Skin of body (tissue), 2 donors: ENCODE data around the gene MMAB. TPM values are rescaled to one million over a fixed set of nuclear protein-coding genes. Genes with fewer than 3 reads are reported as not detected.
"Not testable (repeated sequence)": the region's sequence is repeated elsewhere in the genome, so short reads cannot be mapped to it uniquely, and the experiment has no call there.

Experiments used
- DNase-seq: peaks from one replicate; lab custom pipeline; 2025; lab: John Stamatoyannopoulos, UW
- total RNA-seq: library from RNA; depleted of rRNA; stranded (reverse); fragments of >200 nt; gene quantifications from one replicate; pipeline ENCODE4 v1.2.3, GENCODE V29; 2014

Gene MMAB
- total RNA-seq, 1 donor from 2014 or later: 17.9 TPM

DNA sequence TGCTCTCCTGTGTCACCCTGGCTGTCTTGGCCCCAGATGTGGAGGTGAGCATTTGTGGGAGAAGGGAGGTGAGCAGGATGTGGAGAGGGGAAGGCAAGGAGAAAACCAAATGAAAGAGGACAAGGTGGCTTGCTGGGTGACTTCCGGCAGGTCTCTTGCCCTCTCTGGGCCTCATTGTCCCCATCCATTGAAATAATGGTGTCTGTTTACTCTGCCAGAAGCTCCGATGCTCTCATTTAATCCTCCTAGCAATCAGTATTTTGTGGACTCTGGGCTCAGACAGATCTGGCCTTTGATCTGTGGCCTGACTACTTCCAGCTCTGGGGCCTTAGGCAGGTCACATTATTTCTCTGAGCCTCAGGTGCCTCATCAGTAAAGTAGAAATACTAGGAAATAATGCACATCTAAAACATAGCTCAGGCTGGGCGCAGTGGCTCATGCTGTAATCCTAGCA, 30.9 kb upstream of the MMAB start:
- no peak for DNase-seq

DNA sequence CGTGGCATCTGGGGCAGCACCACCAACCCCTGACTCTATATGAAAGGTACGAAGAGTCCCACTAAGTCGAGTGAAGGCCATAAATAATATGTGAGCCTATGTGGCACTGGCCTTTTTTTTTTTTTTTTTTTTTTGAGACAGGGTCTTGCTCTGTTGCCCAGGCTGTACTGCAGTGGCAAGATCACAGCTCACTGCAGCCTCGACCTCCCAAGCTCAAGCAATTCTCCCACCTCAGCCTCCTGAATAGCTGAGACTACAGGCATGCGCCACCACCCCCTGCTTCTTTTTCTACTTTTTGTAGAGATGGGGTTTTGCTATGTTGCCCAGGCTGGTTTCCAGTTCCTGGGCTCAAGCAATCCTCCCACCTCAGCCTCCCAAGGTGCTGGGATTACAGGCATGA, 28.8 kb upstream of the MMAB start:
- not testable (repeated sequence) for DNase-seq

DNA sequence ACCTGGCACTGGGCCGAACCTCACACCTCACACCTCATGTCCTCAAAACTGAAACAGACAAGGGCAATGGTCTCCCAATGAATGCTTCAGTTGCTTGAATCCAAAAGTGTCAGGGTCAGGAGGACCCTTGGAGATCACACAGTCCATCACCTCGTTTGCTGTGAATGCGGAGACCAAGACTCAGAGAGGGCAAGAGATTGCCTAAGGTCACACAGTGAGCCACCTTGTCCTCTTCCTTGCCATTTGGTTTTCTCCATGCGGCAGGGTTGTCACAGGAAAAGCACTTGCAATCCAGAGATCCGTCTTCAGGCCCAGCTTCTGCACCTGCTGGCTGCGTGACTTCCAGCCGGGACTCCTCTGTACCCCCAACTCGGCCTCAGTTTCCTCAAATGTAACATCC, 28.3 kb upstream of the MMAB start:
- no peak for DNase-seq

DNA sequence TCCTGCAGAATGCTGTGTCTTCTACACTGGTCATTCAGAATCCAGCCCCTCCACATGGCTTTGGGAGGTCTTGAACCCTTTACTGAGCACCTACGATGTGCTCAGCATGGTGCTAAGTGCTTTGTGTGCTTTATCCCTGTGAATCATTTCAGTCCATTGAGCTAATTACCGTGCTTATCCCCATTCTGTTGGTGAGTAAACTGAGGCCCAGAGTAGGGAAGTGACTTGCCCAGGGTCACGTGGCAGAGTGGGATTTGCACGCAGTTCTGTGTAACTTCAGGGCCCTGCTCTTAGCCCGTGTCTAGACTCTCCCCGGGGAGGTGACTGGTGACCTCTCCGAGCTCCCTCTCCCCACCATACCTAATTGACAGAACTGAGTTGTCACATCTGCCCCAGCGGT, 27.7 kb upstream of the MMAB start:
- DNase-seq: no peak

DNA sequence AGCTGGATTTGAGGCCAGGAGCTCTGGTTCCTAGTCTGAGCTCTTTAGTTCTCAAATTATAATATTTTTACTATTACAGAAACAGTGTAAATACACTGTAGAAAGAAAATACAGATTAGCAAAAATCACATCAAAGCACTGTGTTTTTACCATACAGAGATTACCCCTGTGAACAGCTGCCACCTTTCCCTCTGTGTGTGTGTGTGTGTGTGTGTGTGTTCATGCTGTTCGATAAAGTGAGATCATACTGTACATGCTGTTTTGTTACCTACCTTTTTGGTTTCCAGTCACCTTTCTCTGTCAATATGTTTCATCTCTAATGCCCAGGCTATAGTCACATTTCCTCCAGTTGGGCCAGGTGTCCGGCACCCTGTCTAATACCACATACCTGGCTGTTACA, 27.2 kb upstream of the MMAB start:
- DNase-seq: no peak

DNA sequence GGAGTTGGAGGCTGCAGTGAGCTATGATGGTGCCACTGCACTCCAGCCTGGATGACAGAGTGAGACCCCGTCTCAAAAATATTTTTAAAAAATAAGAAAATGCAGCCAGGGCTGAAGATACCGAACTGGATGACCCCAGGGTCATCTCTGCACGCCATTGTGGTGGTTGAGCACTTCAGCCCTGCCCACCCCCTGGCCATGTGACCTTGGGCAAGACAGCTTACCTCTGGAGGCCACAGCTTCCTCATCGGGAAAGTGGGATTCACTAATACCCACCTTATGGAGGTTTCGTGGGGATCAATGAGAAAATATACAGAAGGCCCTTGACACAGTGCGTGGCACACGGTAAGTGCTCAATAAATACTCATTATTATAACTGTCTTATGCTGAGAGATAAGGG, 25.8 kb upstream of the MMAB start:
- DNase-seq: no peak

DNA sequence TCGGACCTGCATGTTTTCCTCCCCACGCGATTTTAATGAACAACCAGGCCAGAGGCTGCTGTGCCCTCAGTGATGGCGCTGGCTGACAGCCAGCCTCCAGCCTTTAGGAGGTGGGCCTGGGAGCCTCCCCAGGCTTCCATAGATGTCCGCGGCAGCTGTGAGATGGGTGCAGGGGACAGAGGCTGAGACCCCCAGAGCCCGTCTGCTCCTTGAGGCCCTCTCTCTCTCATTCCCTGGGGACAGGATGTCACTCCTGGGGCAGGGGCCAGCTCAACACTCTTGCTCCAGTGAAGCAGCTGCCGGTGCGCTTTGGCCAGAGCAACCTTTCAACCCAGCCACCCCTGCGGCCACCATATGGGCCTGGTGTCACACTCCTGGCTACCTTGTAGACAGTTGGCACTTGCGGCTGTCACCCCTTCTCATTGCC, 25.1 kb upstream of the MMAB start:
- DNase-seq: no peak

DNA sequence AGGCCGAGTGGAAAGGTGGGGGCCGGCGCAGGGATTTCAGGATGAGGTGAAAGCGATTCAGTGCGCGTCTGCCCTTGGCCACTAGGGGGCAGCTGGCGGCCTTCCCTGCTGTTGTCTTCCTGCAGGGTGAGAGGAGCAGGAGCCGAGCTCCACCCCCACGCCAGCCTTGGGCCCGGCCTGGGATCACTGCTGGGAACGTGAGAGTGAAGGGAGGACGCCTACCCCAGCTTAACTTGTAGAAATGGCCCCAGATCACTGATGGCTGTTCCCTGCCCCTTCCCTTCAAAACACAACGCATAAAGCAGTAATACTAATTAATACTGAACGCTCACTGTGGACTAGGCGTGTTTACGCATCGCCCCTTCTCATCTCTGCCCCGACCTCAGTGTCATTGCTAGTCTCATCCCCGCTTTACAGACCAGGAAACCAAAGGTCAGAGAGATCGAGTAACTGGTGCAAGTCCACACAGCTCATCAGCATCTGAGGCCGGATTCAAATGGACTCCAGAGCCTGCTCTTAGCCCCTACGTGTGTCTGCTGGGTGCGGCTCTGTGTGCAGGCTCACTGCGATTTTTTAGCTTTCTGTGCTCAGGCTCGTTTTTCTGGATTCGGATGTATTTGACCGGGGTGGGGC, 24.6 kb upstream of the MMAB start:
- peak; percentile 75 for DNase-seq

DNA sequence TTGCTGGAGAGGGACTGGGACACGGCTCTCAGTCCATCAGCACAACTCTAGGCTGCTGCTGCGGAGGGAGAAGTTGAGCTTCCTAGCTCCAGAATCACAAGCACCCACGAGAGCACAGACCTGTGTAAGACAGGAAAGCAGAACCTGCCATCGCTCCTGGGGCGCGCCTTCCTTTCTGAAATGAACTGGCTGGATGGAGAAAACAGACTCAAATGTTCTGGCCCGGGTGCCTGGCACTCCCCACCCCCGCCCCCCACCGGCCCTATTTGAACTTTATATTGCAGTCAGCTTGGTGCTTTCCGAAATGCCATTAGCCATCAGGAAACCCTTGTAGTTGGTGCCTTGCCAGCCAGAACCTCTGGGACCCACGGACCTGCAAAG, 24.1 kb upstream of the MMAB start:
- no peak for DNase-seq

DNA sequence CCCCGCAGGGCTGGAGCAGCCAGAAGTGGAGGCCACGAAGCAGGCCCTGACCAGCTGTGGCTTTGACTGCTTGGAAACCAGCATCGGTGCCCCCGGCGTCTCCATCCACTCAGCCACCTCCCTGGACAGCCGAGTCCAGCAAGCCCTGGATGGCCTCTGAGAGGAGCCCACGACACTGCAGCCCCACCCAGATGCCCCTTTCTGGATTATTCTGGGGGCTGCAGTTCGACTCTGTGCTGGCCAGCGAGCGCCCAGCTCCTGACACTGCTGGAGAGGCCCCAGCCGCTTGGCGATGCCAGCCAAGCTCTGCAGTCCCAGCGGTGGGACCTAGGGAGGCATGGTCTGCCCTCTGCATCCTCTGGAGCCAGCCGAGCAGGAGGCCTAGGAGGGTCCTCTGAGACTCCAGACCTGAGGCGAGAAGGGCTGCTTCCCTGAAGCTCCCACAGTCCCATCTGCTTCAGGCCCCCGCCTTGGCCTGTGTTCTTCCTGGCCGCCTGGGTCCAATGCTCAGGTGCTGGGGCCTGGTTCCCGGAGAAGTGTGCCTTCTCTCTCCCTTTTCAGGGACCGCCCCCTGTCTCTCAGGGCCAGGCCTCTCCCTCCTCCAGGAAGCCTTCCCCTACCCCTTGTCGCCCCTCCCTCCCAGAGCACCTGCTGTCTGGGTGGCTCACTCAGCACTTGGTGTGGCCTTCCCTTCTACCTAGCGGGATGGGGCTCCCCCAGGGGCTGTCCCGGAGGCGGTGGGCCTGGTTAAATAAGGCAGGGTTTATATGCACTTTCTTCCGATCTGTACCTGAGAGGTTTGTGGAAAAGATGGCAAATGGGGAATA, 23.3 kb upstream of the MMAB start:
- DNase-seq: no peak

DNA sequence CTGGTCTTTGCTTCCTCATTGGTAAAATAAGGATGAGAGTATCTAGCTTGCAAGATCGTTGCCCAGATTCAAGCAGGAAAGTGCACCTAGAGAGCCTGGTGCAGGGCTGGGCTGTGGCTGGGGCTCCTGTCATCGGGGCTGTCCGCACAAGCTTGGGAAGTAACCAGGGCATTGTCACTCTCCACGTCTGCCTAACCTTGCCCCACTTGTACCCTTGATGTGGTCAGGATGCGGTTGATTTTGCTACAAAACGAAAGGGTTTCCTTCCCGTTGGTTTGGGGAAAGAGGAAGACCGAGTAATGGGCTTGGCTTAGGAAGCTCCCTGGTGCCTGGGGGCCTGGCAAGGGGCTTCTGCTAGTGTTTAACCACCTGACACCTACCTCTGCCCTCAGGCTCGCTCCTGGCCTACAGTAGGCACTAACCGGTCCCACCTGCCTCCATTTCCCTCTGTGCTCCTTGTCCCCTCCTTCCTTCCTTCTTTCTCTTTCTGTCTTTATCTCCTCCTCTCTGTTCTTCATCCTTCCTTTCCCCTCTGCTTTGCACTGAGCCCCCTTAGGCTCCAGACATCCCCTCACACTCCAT, 22.1 kb upstream of the MMAB start:
- no peak for DNase-seq

DNA sequence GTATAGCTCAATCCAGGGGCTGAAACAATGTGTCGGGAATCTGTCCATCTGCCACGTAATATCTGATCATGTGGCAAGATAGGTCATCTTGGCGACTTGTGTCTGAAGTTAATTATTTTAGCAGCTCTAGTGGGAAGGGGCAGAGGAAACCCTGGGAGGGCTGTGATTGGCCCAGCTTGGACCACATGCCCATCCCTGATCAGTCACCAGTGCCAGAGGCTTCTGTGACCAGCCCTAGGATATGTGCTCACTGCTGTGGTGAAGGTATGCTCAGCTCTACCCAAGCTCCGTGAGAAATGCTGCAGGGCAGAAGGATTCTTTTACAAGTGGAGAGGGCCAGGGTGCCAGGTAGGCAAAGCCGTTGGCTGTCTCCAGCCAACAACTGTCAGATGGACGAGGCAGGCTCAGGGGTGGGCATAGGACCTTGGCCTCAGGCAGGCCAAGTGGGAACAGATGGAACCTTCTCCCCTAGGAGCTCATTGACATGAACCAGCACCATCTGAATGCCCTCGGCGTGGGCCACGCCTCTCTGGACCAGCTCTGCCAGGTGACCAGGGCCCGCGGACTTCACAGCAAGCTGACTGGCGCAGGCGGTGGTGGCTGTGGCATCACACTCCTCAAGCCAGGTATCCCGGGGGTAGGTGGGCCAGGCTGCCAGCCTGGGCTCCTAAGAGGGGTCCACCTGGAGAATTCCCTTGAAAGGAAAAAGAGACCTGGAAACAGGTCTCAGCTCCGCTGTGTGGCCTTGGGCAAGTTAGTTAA, 21.4 kb upstream of the MMAB start:
- DNase-seq: no peak

DNA sequence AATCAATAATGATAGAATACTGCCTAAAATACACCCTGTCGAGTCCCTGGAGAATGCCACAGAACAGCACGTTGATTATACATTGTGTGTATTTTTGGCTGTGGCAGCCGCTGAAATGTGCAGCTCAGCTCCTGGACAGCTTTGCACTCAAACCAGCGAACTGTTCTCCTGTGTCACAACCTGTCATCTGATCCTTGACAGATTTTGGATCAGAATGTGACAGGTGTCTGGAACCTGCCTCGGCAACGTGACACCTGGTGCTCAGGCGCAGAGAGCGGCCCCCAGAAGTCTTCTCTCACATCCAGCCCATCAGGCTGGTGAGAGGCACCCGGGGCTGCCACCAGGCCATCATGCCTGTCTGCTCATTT, 19.6 kb upstream of the MMAB start:
- DNase-seq: no peak

DNA sequence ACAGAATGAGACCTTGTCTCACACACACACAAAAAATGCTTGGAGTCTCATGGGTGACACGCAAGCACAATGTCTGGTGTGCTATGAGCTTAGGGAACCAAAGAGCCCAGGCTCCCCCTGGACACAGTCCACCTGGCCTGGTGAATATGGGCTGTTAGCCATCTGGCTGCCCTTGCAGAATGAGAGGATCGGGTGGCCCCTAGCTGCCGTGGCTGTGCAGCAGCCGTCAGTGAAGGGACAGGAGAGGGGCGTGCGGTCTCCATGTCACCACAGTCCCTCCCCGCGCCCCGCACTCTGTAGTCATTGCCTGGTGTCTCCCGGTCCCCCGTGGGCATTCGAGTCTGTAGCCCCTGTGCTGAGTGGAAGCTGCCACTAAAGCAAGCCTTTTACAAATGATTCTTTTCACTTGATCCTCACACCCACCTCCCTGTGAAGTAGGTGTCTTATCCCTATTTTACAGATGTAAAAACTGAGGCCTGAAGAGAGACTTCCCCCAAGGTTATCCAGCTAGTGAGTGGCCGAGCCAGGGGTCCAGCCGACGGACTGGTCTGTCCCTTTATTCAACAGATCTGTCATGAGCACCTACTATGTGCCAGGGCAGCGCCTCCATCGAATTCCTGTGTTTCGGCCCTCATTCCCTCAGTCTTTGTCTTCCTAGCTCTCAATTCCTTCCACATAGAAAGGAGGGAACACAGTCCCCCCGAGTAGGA, 19.0 kb upstream of the MMAB start:
- DNase-seq: no peak

DNA sequence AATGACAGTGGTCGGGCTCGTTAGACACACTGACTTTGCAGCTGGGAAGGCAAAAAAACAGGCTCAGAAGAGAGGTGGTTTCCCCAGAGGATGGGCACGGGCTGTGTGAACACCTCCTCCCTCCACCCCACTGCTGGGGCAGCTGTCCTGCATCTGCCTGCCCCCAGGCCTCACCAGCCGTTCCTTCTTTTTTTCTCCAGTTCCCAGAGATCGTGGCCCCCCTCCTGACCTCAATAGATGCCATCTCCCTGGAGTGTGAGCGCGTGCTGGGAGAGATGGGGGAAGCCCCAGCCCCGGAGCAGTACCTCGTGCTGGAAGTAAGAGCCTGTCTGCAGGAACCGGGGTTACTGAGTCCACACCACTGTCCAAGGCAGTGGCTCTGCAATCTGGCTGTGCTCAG, 17.7 kb upstream of the MMAB start:
- no peak for DNase-seq

DNA sequence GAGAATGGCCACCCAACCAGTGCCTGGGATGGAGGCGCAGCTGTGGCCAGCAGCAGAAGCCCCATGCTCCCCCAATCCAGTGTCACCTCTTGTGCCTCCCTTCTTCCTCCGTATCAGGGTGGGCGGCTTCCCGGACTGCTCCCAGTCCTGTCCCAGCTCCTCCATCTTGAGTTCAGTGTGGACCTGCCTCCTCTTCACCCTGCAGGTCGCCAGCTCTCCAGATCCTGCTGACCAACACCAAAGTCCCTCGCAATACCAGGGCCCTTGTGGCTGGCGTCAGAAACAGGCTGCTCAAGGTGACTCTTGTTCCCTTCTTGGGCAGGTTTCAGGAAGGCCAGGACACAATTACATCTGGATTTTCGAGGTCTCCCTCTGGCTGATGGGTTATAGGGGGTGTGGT, 17.3 kb upstream of the MMAB start:
- DNase-seq: no peak

DNA sequence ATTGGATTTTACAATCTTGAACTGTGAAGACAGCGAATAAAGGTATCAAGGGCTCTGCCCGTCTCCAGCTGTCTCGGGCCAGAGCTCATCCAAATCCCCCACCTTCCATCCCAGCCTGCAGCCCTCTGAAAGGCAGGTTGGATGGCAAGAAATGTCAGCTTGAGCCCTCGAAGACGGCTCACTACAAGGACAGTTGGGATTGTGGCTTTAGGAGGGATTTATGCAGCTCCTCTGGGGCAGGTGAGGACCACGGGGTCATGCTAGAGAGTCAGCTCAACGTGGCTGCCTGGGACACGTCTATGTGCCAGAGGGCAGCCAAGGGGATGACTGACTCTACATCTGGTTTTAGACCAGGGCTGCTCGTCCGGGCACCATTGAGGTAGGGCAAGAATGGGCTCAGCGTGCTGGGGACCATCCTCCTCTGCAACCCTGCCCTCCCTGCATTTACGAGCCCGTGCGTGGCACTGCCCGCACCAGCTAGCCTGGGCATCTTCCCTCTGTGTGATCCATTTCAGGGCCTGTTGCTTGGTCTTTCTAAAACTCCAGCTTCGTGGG, 16.5 kb upstream of the MMAB start:
- DNase-seq: no peak

DNA sequence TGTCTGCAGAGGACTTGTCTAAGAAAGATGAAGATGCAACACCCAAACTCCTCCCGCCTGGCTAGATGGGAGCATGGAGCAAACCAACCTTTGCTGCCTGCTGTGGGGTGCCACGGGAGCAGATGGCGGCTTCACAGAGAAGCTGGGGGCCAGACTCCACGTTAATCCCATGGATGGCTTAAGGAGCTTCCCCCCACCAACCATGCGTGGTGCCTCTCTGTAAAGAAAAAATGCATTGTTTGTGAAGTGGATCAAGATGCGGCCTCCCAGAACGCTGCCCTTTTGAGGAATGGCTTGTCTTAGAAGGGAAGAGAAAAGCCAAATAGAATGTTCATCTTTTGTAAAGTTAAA, 15.9 kb upstream of the MMAB start:
- no peak for DNase-seq

DNA sequence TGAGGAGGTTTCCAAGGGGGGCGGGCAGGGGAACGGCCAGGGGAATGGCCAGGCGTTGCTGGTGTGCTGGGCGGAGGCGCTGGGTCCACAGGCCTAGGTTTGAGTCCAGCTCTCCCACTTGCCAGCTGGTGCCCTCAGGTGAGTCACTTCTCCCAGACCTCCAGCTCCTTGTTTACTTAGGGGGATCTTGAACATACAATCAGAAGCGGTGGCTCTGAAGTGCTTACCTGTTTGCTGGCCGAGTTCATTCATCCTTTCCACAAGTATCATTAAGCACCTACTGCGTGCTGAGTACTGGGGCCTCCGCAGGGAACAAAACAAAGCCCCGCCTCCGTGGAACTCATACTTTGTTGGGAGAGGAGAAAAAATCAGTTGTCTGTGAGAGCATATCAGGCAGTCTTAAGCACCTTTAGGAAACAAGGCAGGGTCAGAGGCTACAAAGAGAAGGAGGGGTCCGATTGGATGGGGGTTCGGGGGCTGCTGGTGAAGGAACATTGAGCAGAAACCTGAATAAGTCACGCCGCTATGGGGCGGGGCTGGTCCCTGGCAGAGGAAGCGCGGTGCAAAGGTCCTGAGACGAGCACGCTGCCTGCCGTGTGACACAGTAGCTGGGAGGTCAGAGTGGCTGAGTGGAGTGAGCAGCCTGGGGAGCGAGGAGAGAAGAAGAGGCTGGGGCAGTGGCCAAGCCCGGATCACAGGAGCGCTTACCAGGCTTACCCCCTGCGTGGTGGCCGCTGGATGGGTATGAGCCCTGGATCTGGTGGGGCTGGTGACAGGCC, 15.3 kb upstream of the MMAB start:
- DNase-seq: no peak

DNA sequence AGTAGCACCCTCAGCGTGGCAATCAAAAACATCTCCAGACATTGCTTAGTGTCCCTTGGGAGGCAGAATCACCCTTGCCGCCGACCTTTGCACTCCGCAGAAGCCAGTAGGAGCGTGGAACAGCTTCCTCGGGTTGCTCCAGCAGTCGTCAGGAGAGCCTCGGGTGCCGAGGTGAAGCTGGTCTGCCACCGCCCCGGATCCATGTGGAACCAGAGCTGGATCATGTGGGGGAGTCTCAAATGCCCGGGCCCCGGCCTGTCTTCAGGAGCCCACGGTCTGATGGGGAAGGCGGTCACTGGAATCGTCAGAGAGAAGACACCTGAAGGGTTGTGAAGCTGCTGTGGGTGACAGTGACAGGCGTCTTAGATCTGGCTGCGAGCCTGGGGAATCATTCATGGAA, 14.6 kb upstream of the MMAB start:
- DNase-seq: no peak
